ENCODE measurements around the gene F2RL2.
A peak's percentile ranks its signal among the peaks of the same experiment; 100 is the strongest.
"Not testable (repeated sequence)": the region's sequence is repeated elsewhere in the genome, so short reads cannot be mapped to it uniquely, and the experiment has no call there.

Gene F2RL2

DNA sequence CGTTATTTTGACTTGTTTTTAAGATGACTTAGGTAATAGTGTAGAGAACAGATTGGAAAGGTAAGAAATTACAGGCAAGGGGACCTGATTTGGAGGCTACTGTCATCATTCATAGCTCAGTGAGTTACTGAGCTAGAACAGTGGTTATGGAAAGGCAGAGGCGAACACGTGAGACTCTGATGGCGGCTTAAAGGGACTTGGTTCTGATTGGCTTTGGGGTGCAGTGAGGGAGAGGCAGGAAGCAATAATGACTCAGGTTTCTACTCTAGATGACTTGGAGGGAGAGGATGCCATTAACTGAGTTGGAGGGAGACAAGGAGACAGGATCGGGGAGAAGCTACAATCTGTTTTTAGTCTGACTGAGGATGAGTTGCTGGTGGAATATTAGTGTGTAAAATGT is 3.0 kb downstream of the F2RL2 start:
- no peak for FAIRE-seq

GRCh38 chr5:76617675-76618074 is 5.5 kb downstream of the F2RL2 start:
- no peak for FAIRE-seq

DNA sequence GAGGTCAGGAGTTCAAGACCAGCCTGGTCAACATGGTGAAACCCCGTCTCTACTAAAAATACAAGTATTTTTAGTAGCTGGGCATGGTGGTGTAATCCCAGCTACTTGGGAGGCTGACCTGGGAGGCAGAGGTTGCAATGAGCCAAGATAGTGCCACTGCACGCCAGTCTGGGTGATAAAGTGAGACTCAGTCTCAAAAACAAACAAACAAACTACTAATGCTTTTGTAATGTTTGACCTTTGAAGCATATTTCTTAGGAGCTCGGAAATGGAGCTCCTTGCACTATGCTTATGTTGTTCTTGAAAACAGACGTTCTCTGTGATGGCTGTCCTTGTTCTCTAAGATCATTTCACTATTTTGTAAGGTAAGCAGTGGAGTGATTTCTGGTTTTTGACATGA is 6.0 kb downstream of the F2RL2 start:
- FAIRE-seq: no peak

GRCh38 chr5:76616206-76616605 is 7.0 kb downstream of the F2RL2 start:
- FAIRE-seq: no peak

DNA sequence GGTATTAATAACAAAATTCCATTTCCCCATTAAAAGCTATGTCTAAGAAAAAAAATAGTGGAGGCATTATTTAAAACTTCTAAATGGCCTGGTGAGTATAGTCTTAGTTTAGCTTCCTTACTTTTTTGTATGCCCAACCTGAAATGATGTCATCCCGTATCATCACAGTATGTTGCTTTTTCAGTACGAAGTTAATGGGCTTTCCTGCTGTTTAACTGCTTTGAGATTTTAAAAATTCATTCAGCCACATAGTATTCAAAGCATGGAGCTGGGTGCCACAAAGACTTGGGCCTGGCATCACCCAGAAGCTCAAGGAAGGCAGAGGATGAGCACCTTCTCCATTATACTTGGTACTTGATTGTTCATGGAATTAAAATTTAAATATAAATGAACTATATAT is 7.4 kb downstream of the F2RL2 start:
- no peak for FAIRE-seq

DNA sequence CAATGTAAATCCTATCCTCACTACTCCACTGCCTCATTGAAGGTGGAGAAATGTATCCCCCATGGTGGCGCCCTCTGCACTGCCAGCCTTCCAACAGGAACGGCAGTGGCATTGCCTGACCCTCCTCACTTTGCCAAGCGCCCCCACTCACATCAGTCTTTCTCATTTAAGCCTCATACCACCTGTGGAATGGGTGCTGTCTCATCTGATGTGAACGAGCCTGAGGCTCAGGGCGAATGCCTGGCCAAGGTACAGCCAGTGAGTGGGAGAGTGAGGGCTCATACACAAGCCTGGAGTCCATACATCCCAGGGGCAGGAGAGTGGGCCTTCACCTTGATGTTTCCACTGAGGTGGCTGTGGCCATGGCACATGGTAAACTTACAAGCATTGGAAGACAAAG is 10.3 kb downstream of the F2RL2 start:
- FAIRE-seq: no peak

DNA sequence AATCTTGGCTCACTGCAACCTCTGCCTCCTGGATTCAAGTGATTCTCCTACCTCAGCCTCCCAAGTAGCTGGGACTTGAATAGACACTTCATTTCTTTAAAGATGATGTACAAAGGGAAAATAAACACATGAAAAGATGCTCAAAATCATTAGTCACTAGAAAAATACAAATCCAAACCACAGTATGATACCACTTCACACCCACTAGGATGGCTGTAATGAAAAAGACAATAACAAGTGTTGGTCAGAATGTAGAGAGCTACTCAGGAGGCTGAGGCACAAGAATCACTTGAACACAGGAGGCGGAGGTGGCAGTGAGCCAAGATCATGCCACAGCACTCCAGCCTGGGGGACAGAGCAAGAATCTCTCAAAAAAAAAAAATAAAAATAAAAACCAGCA is 13.0 kb downstream of the F2RL2 start:
- FAIRE-seq: no peak

GRCh38 chr5:76608833-76609232 is 14.4 kb downstream of the F2RL2 start:
- no peak for FAIRE-seq

DNA sequence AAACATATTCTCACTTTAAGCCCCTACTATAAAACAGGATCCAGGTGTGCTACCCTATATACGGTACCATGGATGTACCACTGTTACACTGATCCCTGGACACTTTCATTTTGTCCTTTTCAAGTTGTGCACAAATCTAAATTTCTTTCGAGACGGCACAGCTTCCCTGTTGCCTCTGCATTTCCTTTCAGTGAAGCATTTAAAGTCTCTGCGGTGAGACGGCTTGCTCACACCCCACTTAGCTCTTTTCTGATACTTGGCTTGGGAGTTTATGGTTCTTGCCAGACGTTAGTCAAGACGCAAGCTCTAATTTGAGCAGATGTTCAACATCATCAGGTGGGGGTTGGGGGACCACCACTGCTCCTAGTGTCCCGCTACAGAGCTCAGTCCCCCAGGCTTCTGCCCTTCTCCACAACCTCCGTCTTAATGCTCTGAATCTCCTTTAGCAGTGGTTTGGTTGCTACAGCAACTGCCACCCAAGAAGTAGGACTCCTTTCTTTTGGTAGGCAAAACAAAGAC is 15.8 kb downstream of the F2RL2 start:
- FAIRE-seq: no peak

GRCh38 chr5:76606701-76607100 is 16.5 kb downstream of the F2RL2 start:
- no peak for FAIRE-seq

GRCh38 chr5:76604838-76605237 is 18.4 kb downstream of the F2RL2 start:
- no peak for FAIRE-seq

DNA sequence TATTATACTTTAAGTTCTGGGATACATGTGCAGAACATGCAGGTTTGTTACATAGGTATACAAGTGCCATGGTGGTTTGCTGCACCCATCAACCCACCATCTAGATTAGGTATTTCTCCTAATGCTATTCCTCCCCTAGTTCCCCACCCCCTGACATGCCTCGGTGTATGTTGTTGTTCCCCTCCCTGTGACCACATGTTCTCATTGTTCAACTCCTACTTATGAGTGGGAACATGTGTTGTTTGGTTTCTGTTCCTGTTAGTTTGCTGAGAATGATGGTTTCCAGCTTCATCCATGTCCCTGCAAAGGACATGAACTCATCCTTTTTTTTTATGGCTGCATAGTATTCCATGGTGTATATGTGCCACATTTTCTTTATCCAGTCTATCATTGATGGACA is 19.2 kb downstream of the F2RL2 start:
- not testable (repeated sequence) for FAIRE-seq

DNA sequence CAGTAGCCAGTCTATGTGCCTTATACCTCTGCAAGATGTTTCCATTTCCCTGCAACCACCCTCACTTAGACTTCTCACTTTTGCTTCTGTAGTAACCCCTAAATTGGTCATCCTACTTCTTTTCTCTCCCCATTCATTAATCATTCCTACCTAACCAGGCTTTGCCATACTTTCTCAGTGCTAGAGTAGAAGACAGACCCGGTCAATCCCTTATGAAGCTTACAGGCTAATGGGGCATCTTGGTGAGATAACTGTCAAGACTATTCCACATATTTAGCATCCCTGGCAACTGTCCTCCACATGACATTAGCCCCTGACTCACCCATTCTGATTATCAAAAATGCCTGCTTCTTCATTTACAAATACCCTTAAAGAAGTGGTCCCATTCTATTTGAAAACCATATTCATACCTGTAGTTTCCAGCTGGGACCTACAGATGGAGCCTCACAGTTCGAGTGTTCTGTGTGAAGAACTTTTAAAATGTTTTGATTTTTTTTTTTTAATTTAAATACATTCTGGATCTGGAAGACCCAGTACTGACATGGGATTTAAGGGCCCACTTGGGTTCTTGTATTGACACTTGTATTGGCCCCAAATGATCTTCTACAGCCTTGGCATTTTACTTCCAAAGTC is 21.0 kb downstream of the F2RL2 start:
- FAIRE-seq: no peak

DNA sequence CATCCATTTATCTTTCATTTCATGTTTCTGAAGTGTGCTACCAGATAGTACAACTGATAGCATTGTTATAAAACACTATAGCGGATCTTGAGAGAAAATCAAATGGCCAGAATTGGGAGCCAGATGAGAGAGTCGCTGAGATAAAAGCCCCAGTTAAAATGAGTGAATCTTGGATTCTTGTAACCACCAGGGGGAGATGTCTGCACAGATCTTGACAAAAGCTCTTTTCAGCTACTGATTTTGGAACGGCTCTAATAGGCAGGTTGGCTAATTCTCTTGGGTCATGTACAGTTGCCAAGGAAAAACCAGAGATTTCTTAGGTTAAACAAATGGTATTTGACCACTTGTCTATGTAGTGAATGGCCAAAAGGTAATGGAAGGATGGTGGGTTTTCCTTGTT is 21.7 kb downstream of the F2RL2 start:
- FAIRE-seq: peak; percentile 92

GRCh38 chr5:76600716-76601115 is 22.5 kb downstream of the F2RL2 start:
- FAIRE-seq: no peak

GRCh38 chr5:76598531-76598930 is 24.7 kb downstream of the F2RL2 start:
- no peak for FAIRE-seq

DNA sequence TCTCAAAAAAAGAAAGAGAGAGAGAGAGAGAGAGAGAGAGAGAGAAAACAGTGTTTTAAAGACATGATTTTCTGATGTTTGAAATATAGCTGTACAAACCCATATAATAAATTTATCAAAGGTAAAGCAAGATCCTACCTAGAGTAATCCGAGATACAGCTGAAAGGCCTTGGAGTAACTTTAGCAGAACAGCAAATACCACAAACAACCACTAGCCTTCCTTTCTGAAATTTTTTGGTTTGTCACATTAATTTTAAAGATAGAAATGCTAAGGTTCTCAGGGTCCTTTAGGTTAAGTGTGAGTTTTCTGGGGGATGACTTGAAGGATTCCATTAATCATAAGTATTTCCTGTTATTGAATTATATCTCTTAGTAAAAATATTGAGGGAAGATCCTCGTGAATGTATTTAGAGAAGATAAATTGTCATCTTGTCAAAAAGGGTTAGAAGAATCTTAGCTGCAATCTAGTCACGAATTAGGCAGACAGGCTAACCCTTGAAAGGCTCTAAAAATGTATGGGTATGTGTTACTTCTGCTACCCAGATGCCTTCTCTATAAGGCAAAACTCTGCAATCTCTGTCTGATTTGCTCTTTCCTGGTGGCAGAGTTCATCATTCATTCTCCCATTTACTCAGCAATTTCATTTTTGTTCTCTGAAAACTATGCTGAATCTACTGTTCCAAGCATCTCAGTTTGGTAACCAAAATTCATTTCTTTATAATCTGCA is 27.3 kb downstream of the F2RL2 start:
- no peak for FAIRE-seq

- FAIRE-seq: no peak
These were observed 29.1 kb downstream of the F2RL2 start for GRCh38 chr5:76594107-76594506.

DNA sequence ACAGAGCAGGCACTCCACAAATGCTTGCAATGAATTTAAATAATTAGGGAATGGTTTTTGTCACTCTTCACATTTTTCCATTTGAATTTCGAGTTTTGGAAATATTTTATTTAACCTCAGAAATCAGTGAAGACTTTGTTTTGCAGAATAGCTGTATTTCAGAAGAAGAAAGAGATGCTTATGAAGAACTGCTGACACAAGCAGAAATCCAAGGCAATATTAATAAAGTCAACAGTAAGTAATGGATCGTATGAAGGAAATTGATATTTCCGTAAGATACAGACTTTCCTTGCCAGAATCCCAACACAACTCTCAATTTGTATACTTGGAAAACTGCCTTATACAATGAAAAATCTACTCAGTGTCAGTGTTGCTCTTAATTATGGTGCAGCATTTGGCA is 30.5 kb downstream of the F2RL2 start:
- no peak for FAIRE-seq

GRCh38 chr5:76591366-76591765 is 31.8 kb downstream of the F2RL2 start:
- no peak for FAIRE-seq

DNA sequence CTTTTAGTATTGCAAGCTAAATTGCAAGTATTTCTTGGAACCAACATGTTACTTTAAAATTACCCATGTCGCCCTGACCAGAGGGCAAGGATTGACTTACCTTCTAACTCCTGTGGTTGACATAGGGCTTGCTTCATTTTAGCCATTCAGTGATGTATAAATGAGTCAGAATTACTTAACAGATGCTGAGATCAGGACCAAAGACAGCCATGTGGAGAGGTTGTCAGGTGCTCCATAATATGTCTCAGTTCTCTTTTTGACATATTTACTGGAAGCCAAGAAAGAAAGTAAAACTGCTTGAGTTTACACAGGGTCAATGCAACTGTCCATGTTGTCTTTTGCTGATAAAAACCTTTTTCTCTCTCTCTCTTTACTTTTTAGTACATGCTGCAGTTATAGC is 33.2 kb downstream of the F2RL2 start:
- FAIRE-seq: no peak

GRCh38 chr5:76586531-76586930 is 36.7 kb downstream of the F2RL2 start:
- FAIRE-seq: no peak

GRCh38 chr5:76585783-76586217 is 37.4 kb downstream of the F2RL2 start:
- FAIRE-seq: no peak

- FAIRE-seq: peak; percentile 27
These were observed 39.8 kb downstream of the F2RL2 start for GRCh38 chr5:76583163-76584047.

Measured in islet of Langerhans (tissue), 1 donor.